Measurements from ENCODE around the gene BCAS3.

DNA sequence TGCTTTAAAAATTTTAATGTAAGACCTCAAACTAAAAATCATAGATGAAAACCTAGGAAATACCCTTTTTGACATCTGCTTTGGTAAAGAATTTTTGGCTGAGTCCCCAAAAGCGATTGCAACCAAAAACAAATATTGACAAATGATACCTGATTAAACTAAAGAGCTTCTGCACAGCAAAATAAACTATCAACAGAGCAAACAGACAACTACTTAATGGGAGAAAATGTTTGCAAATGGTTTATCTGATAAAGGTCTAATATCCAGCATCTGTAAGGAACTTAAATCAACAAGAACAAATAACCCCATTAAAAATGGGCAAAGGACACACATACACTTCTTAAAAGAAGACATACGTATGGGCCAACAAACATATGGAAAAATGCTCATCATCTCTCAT lies 242.5 kb downstream of the BCAS3 start:
- no peak for TF ChIP-seq POLR2A (IDR thresholded peaks at IDR 0.05)
- TF ChIP-seq, protein P1, sequence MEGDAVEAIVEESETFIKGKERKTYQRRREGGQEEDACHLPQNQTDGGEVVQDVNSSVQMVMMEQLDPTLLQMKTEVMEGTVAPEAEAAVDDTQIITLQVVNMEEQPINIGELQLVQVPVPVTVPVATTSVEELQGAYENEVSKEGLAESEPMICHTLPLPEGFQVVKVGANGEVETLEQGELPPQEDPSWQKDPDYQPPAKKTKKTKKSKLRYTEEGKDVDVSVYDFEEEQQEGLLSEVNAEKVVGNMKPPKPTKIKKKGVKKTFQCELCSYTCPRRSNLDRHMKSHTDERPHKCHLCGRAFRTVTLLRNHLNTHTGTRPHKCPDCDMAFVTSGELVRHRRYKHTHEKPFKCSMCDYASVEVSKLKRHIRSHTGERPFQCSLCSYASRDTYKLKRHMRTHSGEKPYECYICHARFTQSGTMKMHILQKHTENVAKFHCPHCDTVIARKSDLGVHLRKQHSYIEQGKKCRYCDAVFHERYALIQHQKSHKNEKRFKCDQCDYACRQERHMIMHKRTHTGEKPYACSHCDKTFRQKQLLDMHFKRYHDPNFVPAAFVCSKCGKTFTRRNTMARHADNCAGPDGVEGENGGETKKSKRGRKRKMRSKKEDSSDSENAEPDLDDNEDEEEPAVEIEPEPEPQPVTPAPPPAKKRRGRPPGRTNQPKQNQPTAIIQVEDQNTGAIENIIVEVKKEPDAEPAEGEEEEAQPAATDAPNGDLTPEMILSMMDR (IDR thresholded peaks at IDR 0.05 in 8 of 11, conservative IDR thresholded peaks at IDR 0.05 in 3 of 11): no peak
- no peak for TF ChIP-seq POLR2AphosphoS5 (IDR thresholded peaks at IDR 0.05)

Measured in spleen (tissue), 7 donors.